Body of pancreas (tissue), 4 donors: Measurements from ENCODE around the gene FBXL5.

Source experiments
- POLR2A ChIP-seq, 3 donors: fragments of 450-650 bp; IDR thresholded peaks; one replicate each; pipeline ENCODE4 v1.6.1; 2016; ENCODE audit warnings: antibody characterized with exemption in 3 of 3, mild to moderate bottlenecking in 2 of 3
- TF ChIP-seq, protein P1 (sequence below), 7 experiments: fragments of 450-650 bp in 4 of 7; fragments of 200-600 bp in 3 of 7; sonication (generic) in 3 of 7; IDR thresholded peaks; one replicate each; pipeline ENCODE4 v1.5.1; 2016 to 2019; ENCODE audit warnings: antibody characterized with exemption in 7 of 7

DNA sequence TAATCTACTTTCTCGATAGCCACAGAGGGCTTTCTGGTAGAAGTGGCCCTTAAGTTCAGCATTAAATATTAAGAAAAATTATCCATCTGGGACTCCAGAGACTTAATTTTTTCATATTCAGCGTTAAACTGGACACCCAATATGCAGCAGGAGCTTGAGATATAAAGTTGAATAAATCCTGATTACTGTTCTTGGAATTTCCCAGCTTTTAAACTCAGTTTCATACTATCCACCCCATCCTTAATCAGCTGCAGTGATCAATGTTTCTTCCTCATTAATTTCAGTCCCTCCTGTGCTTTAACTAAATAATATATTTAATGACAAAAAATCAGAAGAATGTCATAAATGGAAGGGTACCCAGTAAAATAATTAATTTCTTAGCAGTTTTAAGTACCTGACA is 3.6 kb upstream of the FBXL5 start:
- TF ChIP-seq, protein P1, sequence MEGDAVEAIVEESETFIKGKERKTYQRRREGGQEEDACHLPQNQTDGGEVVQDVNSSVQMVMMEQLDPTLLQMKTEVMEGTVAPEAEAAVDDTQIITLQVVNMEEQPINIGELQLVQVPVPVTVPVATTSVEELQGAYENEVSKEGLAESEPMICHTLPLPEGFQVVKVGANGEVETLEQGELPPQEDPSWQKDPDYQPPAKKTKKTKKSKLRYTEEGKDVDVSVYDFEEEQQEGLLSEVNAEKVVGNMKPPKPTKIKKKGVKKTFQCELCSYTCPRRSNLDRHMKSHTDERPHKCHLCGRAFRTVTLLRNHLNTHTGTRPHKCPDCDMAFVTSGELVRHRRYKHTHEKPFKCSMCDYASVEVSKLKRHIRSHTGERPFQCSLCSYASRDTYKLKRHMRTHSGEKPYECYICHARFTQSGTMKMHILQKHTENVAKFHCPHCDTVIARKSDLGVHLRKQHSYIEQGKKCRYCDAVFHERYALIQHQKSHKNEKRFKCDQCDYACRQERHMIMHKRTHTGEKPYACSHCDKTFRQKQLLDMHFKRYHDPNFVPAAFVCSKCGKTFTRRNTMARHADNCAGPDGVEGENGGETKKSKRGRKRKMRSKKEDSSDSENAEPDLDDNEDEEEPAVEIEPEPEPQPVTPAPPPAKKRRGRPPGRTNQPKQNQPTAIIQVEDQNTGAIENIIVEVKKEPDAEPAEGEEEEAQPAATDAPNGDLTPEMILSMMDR (IDR thresholded peaks at IDR 0.05) = no peak
- TF ChIP-seq POLR2A (IDR thresholded peaks at IDR 0.05) = no peak
